GM19351 (cell line): ENCODE measurements around the gene STK38L.
A peak's percentile ranks its signal among the peaks of the same experiment; 100 is the strongest.

Experiments
- ATAC-seq: cut with Tn5 transposase; IDR thresholded peaks from one replicate; pipeline ENCODE4 v1.9.1; 2021; ENCODE audit warnings: mild to moderate bottlenecking, moderate library complexity; ENCODE audit not compliant: unreplicated experiment

Gene STK38L

GRCh38 chr12:27309293-27309994 is 65.4 kb downstream of the STK38L start:
- peak; percentile 78 for ATAC-seq

DNA sequence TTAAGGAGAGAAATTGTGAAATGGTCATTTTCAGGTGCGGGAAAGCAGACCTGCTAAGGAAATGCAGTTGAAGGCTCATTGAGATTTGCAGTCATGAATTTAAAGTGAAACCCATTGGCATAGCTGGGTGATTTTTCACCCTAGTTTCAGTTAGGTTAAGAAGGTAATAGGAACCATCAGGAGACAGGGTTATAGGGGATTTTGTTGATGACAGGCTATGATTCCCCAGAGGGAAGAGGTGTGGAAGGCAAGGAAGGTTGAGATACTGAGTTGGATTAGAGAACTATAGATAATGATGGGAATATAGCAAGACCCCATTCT is 65.9 kb downstream of the STK38L start:
- ATAC-seq: no peak

DNA sequence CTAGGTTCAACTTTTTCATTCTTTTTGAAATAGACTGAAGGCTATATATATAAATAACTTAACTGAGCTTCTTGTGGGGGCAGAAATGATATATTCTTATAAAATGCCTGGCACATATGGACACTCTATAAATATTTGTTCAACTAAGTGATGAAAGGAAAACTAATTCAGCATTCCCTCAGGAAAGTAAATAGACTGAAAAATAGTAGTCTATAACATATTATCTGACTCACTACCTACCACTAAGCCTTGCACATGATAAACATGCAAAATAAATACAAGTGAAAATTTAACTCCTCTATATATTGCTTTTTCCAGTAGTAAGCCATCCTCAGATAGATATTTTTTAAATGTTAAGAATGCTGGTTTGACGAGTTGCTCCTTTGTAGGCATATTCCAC is 72.9 kb downstream of the STK38L start:
- ATAC-seq: no peak

DNA sequence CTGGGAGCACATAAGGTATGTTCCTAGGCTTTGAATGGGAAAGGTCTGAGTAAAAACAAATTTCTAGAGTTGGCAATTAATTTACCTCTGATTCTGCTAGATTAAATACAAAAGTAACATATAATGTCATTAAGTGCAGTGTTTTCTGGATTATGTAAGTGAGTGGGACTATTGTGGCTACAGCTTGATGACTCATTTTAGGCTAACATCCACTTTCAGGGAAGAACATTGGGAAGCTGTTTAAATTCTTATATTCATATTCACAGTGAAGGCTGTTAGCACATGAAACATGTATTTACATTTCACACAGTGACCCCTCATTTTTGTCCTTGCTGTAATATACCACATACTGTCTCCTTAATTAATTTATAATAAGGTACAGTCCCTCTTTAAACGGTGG is 75.3 kb downstream of the STK38L start:
- no peak for ATAC-seq

DNA sequence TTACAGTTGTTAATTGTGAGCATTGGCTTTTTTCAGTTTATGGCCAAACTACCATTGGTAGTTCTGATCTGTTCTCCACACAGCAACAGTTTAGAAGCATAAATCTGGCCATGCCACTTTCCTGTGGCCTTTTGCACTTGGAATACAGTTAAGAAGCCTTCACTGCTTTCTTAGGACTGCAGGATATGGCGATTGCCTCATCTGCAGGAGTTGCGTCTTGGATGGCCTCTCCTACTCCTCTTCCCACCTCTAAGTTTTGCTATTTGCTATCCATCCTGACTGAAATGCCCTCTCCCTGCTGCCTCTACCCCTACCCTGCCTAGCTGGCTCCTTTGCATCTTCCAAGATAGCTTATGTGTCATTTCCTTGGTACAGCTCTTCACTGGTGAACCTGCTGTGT is 75.8 kb downstream of the STK38L start:
- no peak for ATAC-seq

DNA sequence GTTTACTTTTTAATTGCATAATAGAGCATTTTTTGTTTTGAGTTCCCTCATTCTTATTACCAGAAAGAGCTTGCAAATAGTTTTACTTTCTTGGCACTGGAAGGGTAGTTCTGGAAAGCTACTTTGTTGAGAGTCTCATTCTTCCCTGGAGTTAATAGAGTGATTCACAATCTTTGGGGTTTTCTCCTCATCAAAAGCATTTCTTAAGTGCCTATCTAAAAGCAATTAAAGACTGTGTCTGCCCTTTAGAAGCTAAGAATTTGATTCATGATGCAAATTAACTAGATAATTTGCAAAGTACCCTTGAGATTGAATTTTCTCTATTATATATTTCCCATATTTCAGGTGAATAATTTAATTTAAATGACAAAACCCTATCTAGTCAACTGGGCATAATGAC is 80.4 kb downstream of the STK38L start:
- ATAC-seq: no peak

- no peak for ATAC-seq
These were observed 86.8 kb downstream of the STK38L start for GRCh38 chr12:27330846-27331245.

- ATAC-seq: peak; percentile 46
These were observed 87.3 kb downstream of the STK38L start for GRCh38 chr12:27331291-27331926.

GRCh38 chr12:27331927-27332324 is 87.8 kb downstream of the STK38L start:
- no peak for ATAC-seq

- no peak for ATAC-seq
These were observed 88.3 kb downstream of the STK38L start for GRCh38 chr12:27332407-27332713.

DNA sequence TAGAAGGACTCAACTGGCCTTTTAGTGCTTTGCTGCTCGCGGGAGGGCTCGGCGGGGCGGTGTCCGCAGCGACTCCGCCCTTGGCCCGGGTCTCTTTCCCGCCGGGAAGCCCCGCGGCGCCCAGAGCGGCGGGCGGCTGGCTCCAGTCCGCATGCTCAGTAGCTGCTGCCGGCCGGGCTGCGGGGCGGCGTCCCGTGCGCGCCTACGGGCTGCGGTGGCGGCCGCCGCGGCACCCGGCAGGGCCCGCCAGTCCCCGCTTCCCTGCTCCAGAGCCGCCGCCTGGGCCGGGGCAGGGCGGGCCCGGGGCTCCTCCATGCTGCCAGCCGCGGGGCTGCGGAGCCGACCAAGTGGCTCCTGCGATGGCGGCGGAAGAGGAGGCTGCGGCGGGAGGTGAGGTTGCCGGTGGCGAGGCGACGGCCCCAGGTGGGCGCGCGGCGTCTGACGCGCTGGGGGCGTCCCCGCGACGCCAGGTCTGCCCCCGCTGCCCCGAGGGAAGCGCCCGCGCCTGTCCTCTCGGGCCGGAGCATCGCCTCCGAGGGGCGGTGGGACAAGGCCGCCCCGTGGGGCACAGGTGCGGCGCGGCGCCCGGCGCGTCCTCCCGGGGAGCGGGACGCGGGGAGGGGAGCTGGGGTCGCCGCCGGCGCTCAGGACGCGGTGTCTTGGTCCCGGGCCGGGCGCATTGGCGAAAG is 88.8 kb downstream of the STK38L start, which contains the start of gene BMAL2:
BMAL2 (plus strand) TSS at position 123 of the 689 bp plus-strand sequence; CDS start at position 360, 237 bp downstream.
- peak; percentile 37 for ATAC-seq

DNA sequence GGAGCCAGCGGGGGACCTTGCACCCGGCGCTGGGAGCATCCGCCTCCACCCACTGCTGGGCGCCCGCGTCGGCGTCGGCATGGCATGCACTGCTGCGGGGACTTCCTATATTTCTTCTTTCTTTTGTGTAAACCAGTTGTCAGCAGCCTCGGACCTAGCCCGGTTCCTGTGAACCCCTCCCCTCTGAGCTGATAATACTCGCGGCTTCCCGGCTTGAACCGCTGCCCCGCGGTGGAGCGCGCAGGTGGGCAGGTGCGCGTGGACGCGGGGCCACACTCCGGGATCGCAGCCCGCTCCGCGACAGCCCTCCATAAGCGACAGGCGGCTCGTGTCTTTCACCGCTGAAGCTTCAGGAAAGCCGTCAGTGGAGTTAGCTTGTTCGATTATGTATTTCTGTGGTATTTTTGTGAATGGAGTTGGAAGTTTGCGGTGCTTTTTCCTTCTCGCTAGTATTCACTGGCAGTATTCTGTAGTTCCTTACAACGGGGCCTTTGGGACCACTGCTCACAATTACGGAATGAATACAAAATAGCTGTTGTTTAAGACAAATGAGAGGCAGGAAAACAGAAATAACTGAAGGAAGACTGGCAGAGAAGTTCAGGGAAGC is 89.4 kb downstream of the STK38L start:
- ATAC-seq: peak; percentile 22

GRCh38 chr12:27334042-27334720 is 90.1 kb downstream of the STK38L start:
- no peak for ATAC-seq

GRCh38 chr12:27334721-27335082 is 90.6 kb downstream of the STK38L start:
- ATAC-seq: no peak

GRCh38 chr12:27335364-27336281 is 91.5 kb downstream of the STK38L start:
- no peak for ATAC-seq

GRCh38 chr12:27336282-27336653 is 92.2 kb downstream of the STK38L start:
- ATAC-seq: no peak

- ATAC-seq: no peak
These were observed 93.3 kb downstream of the STK38L start for GRCh38 chr12:27337376-27337775.

DNA sequence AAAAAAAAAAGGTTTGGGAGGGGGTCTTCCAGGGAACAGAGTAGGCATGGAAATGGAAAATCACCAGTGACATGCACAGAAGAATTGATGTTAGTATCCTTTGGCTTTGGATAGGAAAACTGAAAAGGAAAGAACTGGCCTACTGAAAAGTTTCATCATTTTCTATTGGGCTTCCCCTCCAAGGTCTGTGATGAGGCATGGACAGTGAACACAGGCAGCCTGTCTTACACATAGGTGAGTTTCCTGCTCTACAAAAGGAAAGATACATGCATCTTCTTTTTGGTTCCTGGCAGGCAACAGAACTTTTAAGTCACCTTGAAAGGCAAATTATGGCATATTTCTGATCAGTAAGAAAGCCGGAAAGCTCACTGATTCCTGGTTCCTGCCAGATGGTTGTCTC is 94.4 kb downstream of the STK38L start:
- ATAC-seq: no peak

DNA sequence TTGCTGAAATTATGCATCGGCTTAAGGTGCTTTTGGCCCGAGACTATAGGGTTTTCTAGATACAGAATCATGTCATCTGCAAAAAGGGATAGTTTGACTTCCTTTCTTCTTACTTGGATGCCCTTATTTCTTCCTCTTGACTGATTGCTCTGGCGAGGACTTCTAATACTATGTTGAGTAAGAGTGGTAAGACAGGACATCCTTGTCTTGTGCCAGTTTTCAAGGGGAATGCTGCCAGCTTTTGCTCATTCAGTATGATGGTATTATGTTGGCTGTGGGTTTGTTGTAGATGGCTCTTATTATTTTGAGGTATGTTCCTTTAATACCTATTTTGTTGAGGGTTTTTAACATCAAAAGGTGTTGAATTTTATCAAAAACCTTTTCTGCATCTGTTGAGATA is 96.9 kb downstream of the STK38L start:
- no peak for ATAC-seq

DNA sequence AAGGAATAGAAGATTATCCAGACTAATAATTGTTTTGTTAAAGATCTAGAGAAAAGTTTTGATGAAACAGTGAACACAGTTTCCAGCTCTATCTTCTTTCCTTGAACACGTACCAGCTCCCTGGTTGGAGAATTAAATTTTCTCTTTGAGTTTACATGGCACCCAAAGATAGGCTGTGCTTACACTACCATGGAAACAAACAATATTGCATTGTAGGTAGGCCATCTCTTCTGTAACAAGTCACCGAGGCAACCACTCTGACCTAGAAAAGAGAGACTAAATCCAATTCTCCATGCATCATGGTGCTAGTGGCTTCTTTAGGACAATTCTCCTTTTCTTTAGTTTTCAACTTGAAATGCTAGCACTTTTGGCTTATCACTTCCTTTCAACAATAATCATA is 98.5 kb downstream of the STK38L start:
- ATAC-seq: no peak
